ENCODE measurements around the gene TMEM203. TPM values are rescaled to one million over a fixed set of nuclear protein-coding genes. Genes with fewer than 3 reads are reported as not detected.
A peak's percentile ranks its signal among the peaks of the same experiment; 100 is the strongest.

Gene TMEM203
- total RNA-seq, 1 experiment from 2014 or later = 57.6 TPM

- no peak for DNase-seq (ENCODE audit: low read depth)
- in situ Hi-C loops (cut with HindIII; ENCODE audit: low pct_unique_long_range_greater_than_20kb, low sequenced_read_pairs) = no loop called here
Observed at GRCh38 chr9:137232510-137232909, 27.1 kb upstream of the TMEM203 start.

- no peak for DNase-seq (ENCODE audit: low read depth)
- in situ Hi-C loops (cut with HindIII; ENCODE audit: low pct_unique_long_range_greater_than_20kb, low sequenced_read_pairs) = no loop called here
Observed at GRCh38 chr9:137232101-137232500, 26.7 kb upstream of the TMEM203 start.

GRCh38 chr9:137231372-137232039 lies 26.1 kb upstream of the TMEM203 start:
- in situ Hi-C loops (cut with HindIII; ENCODE audit: low pct_unique_long_range_greater_than_20kb, low sequenced_read_pairs) = no loop called here
- no peak for DNase-seq (ENCODE audit: low read depth)

- in situ Hi-C loops (cut with HindIII; ENCODE audit: low pct_unique_long_range_greater_than_20kb, low sequenced_read_pairs) = no loop called here
- DNase-seq (ENCODE audit: low read depth) = no peak
Observed at GRCh38 chr9:137230705-137231371, 25.4 kb upstream of the TMEM203 start, which contains the start of gene SLC34A3. Gene SLC34A3 (plus strand): TSS chr9:137230901. CDS start chr9:137231703, 802 bp downstream.

GRCh38 chr9:137229903-137230704 lies 24.7 kb upstream of the TMEM203 start:
- DNase-seq (ENCODE audit: low read depth) = no peak
- in situ Hi-C loops (cut with HindIII; ENCODE audit: low pct_unique_long_range_greater_than_20kb, low sequenced_read_pairs) = no loop called here

GRCh38 chr9:137228968-137229896 lies 23.8 kb upstream of the TMEM203 start:
- in situ Hi-C loops (cut with HindIII; ENCODE audit: low pct_unique_long_range_greater_than_20kb, low sequenced_read_pairs) = no loop called here
- no peak for DNase-seq (ENCODE audit: low read depth)

- in situ Hi-C loops (cut with HindIII; ENCODE audit: low pct_unique_long_range_greater_than_20kb, low sequenced_read_pairs) = no loop called here
- no peak for DNase-seq (ENCODE audit: low read depth)
Observed at GRCh38 chr9:137228506-137228967, 23.1 kb upstream of the TMEM203 start.

- no peak for DNase-seq (ENCODE audit: low read depth)
- in situ Hi-C loops (cut with HindIII; ENCODE audit: low pct_unique_long_range_greater_than_20kb, low sequenced_read_pairs) = no loop called here
Observed at GRCh38 chr9:137227853-137228505, 22.5 kb upstream of the TMEM203 start.

- DNase-seq (ENCODE audit: low read depth) = peak; percentile 78
- in situ Hi-C loops (cut with HindIII; ENCODE audit: low pct_unique_long_range_greater_than_20kb, low sequenced_read_pairs) = no loop called here
Observed at GRCh38 chr9:137227054-137227852, 21.8 kb upstream of the TMEM203 start, which contains the start of gene RNF224. Gene RNF224 (plus strand): TSS chr9:137227502. CDS start chr9:137228336, 834 bp downstream.

- in situ Hi-C loops (cut with HindIII; ENCODE audit: low pct_unique_long_range_greater_than_20kb, low sequenced_read_pairs) = no loop called here
- DNase-seq (ENCODE audit: low read depth) = peak; percentile 80
Observed at GRCh38 chr9:137226338-137227053, 21.0 kb upstream of the TMEM203 start.

GRCh38 chr9:137225699-137226331 lies 20.4 kb upstream of the TMEM203 start:
- no peak for DNase-seq (ENCODE audit: low read depth)
- in situ Hi-C loops (cut with HindIII; ENCODE audit: low pct_unique_long_range_greater_than_20kb, low sequenced_read_pairs) = no loop called here

GRCh38 chr9:137224830-137225694 lies 19.6 kb upstream of the TMEM203 start, which contains the start of gene CYSRT1:
Gene CYSRT1 (plus strand): TSS chr9:137225174. CDS start chr9:137225622, 448 bp downstream.
- in situ Hi-C loops (cut with HindIII; ENCODE audit: low pct_unique_long_range_greater_than_20kb, low sequenced_read_pairs) = no loop called here
- no peak for DNase-seq (ENCODE audit: low read depth)

GRCh38 chr9:137223078-137223970 lies 17.9 kb upstream of the TMEM203 start:
- in situ Hi-C loops (cut with HindIII; ENCODE audit: low pct_unique_long_range_greater_than_20kb, low sequenced_read_pairs) = no loop called here
- peak; percentile 88 for DNase-seq (ENCODE audit: low read depth)
